ENCODE measurements around the gene MAN1C1.

GRCh38 chr1:25703041-25703440, 86.5 kb downstream of the MAN1C1 start:
- no peak for TF ChIP-seq CTCF (IDR thresholded peaks at IDR 0.05)
- no peak for TF ChIP-seq REST (IDR thresholded peaks at IDR 0.05; ENCODE audit: insufficient read depth in 1 of 2, low read depth in 2 of 2, low read length in 1 of 2)
